Dermis microvascular lymphatic vessel endothelial cell (primary cell): ENCODE data around the gene PDCL2. TPM values are rescaled to one million over a fixed set of nuclear protein-coding genes. Genes with fewer than 3 reads are reported as not detected.
"Not testable (repeated sequence)": the region's sequence is repeated elsewhere in the genome, so short reads cannot be mapped to it uniquely, and the experiment has no call there.

Experiments
- DNase-seq, 2 donors: peaks; one replicate each; pipeline versions ENCODE4 v3.0.0 to v3.0.0-alpha.2; 2010; ENCODE audit warnings: low read depth in 2 of 2
- total RNA-seq: library from RNA; depleted of rRNA; stranded (reverse); fragments of >200 nt; gene quantifications from 2 replicates; pipeline ENCODE4 v1.2.1, GENCODE V29; 2014

The PDCL2 gene
- total RNA-seq: not detected in 2 replicates

GRCh38 chr4:55592014-55592413 lies at the start of gene PDCL2:
TSS of gene PDCL2 (minus strand) at chr4:55592245. CDS start at chr4:55592109, 136 bp downstream.
- no peak for DNase-seq

GRCh38 chr4:55637272-55637820 lies 45.3 kb upstream of the PDCL2 start:
- no peak for DNase-seq

DNA sequence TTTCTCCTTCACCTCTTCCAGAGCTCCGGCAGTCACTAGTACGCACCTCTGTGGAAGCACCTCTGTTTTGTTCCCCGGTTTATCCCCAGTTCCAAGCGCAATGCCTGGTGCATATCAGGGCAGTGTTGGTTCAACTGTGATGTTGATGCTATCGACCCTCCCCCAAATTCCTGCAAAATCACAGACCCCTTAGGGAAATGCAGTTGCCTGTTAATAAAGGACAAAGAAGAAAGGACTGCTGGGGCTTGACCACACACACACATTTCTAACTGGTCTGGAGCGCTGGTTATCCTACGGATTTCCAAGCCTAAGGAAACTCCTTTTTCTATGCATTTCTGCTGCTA lies 44.6 kb upstream of the PDCL2 start:
- DNase-seq: no peak

- peak in 1 of 2 donors; percentile 38 for DNase-seq
Observed at GRCh38 chr4:55635741-55636655, 44.0 kb upstream of the PDCL2 start, which contains the start of gene NMU. TSS of gene NMU (minus strand) at chr4:55636298. CDS start at chr4:55636192, 106 bp downstream.

DNA sequence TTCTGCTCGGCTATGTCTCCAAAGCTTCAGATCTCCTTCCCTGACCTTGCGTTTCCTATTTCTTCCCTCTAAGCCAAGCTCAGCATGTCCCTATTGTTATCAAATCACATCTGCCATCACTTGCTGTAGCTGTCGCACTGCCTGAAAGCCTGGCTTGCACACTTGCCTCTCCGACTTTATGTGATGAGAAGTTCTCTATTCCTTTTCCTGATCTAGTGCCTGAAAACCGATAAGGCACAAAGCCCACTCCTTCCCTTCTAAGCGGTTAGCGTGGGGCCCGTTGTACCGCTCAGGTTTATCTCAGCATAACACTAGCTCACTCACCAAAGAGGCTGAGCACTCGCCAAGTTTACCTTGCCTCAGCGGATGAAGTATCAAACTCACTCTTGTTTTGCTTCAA lies 43.2 kb upstream of the PDCL2 start:
- no peak for DNase-seq

DNA sequence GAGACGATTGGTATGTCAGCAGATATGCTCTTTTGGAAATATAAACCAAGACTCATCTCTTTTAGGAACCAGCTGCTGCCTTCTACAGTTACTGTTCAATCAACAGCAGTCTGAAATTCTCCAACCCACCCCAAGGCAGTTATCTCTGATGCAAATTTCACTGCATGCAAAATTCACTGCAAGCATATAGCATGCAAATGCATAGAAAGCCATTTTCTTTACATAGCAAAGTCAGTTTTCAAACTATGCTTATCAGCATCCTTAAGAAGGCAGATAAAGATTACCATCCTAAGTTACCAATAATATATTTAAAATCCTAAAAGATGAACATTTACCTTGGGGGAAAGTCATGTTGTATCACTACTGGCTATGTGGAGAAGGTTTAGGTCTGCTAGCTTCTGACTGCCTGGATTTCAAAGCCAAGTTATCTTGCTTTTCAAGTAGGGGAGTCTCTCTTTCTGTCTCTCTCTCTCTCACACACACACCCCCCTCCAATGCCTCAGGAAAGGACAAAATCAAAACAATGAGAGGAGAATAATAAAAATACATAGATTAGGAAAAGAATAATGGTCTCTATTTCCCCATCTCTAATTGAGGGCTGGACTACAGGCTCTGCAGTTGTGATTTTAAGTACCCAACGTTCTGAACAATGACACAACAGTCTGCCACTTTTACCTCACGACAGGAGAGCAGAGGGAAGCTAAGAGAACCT lies 42.5 kb upstream of the PDCL2 start:
- DNase-seq: no peak

DNA sequence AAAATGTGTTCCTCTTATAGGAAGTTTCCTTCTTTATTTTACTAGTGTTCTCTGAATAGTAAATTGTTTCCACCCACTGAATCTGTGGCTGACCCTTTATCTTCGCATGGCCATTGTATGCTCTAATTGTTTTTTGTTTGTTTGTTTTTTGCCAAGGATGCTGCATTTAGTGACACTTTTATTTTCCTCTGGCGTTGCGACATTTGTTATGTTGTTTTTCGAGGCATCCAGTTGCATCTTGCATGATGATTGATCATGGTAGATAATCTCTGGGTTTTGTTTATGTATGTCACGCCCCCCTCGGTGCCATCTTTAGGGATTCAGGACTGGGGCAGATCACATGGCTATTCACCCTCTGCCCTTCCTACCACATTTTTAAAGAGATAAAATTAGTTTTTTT lies 41.9 kb upstream of the PDCL2 start:
- no peak for DNase-seq

- DNase-seq: no peak
Observed at GRCh38 chr4:55625835-55626234, 33.8 kb upstream of the PDCL2 start.

GRCh38 chr4:55624063-55624462 lies 32.0 kb upstream of the PDCL2 start:
- DNase-seq: not testable (repeated sequence)

DNA sequence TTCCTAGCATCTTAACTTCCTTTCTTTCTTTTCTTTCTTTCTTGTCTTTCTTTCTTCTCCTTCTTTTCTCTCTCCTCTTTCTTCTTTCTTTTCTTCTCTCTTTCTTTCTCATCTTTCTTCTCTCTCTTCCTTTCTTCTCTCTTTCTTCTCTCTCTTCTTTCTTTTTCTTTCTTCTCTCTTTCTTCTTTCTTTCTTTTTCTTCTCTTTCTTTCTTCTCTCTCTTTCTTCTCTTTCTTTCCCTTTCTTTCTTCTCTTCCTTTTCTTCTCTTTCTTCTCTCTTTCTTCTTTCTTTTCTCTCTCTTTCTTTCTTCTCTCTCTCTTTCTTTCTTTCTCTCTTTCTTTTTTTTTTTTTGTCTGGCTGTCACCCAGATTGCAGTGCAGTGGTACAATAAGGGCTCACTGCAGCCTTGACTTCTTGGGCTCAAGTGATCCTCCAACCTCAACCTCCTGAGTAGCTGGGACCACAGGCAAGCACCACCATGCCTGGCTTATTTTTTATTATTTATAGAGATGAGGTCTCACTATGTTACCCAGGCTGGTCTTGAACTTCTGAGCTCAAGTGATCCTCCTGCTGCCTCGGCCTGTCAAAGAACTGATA lies 26.6 kb upstream of the PDCL2 start:
- DNase-seq: no peak

DNA sequence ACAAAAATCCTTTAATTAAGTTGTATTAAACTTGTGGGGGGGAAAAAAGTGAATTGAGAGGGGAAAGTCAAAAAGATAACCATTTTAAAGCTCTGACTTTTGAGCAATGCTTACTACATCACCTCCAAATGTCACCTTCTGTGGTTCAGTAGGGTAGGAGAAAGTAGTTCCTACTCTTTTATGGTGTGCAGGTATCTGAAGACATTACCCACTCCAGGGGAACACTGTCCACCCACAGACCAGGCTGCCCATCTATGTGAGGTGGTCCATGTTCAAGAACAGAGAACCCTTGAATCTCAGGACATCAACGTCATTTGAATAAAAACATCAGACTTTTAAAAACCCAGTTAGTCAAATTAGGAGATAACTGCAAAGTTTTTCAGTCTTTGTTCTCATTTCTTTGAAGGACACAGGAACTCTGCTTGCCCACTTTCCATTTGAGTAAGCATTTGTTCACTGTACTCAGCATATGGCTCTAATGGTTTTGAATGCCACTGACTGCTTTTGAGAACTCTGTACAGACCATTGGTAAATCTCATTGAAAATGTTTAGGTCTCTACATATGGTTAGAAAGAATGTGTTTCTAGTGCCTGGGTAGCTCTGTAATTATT lies 25.6 kb upstream of the PDCL2 start:
- DNase-seq: no peak

GRCh38 chr4:55615008-55615407 lies 23.0 kb upstream of the PDCL2 start:
- DNase-seq: no peak

GRCh38 chr4:55613621-55614020 lies 21.6 kb upstream of the PDCL2 start:
- no peak for DNase-seq

GRCh38 chr4:55612341-55612740 lies 20.3 kb upstream of the PDCL2 start:
- DNase-seq: peak in 1 of 2 donors; percentile 4

GRCh38 chr4:55611358-55612059 lies 19.5 kb upstream of the PDCL2 start:
- DNase-seq: no peak

DNA sequence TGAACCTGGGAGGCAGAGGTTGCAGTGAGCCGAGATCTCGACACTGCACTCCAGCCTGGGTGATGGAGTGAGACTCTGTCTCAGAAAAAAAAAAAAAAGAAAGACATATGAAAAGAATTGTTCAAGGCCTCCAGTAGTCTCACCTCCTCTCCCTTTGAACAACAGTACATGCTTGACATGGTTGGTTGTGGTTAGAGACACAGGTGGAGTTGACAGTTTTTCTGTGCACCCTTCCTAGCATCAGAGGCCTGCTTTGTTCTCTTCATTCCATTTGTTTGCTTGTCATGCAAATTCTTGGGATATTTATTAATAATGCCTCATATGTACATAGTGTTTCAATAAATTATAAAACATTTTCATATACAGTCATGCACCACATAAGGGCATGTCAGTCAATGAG lies 18.3 kb upstream of the PDCL2 start:
- DNase-seq: no peak

GRCh38 chr4:55609393-55609866 lies 17.4 kb upstream of the PDCL2 start:
- DNase-seq: no peak

- DNase-seq: no peak
Observed at GRCh38 chr4:55608591-55608990, 16.5 kb upstream of the PDCL2 start.

DNA sequence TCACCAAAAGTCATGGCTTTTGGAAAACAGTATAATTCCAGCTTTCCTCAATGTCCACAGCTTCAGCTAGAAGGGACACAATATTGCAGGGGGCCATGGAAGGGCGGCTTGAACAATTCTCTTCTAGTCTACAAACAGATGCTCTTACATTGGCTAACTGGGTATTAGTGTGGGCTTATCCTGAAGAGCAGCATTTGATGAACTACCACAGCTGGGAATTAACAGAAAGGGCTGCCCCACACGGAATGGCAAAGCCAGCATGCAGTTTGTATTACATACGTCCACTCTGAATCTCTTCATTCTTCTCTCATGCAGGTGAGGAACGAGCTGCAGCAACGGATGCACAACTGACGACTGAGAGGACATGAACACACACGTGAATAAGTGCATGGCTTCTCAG lies 13.0 kb upstream of the PDCL2 start:
- DNase-seq: no peak

DNA sequence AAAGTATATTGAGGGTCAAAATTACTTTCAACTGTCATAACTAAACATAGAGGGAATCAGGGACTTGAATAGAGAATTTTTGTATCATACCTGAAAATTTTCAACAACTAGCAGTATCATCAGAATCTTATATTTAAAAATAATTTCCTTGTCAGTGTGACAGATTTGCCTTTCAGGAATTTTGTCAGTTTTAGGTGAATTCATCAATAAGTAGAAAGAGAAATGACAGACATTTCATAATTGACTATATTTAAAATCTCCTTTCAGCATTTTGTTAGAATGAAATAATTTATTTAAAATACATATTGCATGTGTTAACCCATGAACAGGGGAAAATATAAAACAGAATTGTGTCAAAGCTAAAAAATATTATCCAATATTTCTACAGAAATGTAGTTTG lies 8.6 kb upstream of the PDCL2 start:
- no peak for DNase-seq

DNA sequence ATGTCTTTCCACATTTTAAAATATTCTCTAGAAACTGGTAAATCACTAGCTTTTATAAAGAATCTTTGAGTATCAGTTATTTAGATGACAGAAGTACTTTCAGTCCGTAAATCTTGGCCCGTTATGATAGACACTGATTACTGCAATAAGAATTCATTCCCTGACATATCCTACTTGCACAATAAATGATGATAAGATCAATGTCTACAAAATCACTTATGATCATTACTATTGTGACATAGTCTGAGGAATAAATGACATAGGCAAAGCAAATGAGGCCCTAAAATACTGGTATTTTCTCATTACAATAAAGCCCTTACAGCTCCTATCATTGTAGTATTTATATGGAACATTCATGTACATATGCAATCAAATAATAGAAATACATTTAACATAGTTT lies 6.6 kb upstream of the PDCL2 start:
- DNase-seq: no peak
